Kidney capillary endothelial cell (primary cell): Measurements from ENCODE around the gene COL13A1.

Source experiments
- DNase-seq: peaks from one replicate; pipeline ENCODE4 v3.0.0-alpha.2; 2018; ENCODE audit warnings: low spot score

COL13A1 gene

GRCh38 chr10:69952069-69952800, 150.5 kb downstream of the COL13A1 start:
- no peak for DNase-seq

GRCh38 chr10:69952821-69953221, 151.1 kb downstream of the COL13A1 start:
- DNase-seq, result no peak

GRCh38 chr10:69953851-69954250, 152.1 kb downstream of the COL13A1 start:
- DNase-seq, result no peak

GRCh38 chr10:69955211-69955805, 153.6 kb downstream of the COL13A1 start:
- no peak for DNase-seq

- DNase-seq, result no peak
These were observed 154.4 kb downstream of the COL13A1 start for GRCh38 chr10:69955897-69956740.

GRCh38 chr10:69956741-69957230, 155.1 kb downstream of the COL13A1 start:
- no peak for DNase-seq

- no peak for DNase-seq
These were observed 155.7 kb downstream of the COL13A1 start for GRCh38 chr10:69957241-69957885.

GRCh38 chr10:69957886-69958555, 156.3 kb downstream of the COL13A1 start:
- DNase-seq, result peak; percentile 65

- no peak for DNase-seq
These were observed 156.8 kb downstream of the COL13A1 start for GRCh38 chr10:69958556-69958902.

- no peak for DNase-seq
These were observed 158.2 kb downstream of the COL13A1 start for GRCh38 chr10:69959911-69960310.

- no peak for DNase-seq
These were observed 158.9 kb downstream of the COL13A1 start for GRCh38 chr10:69960606-69960987.

- DNase-seq, result no peak
These were observed 159.5 kb downstream of the COL13A1 start for GRCh38 chr10:69960988-69961880.

- DNase-seq, result no peak
These were observed 160.4 kb downstream of the COL13A1 start for GRCh38 chr10:69961881-69962745.

GRCh38 chr10:69962746-69963135, 161.0 kb downstream of the COL13A1 start:
- DNase-seq, result no peak

GRCh38 chr10:69963178-69963834, 161.6 kb downstream of the COL13A1 start:
- no peak for DNase-seq

GRCh38 chr10:69963835-69964710, 162.4 kb downstream of the COL13A1 start:
- no peak for DNase-seq

GRCh38 chr10:69965086-69965485, 163.4 kb downstream of the COL13A1 start:
- no peak for DNase-seq
